Neuronal stem cell (in vitro differentiated cells): Measurements from ENCODE around the gene NRXN3.

ENCODE experiments used
- DNase-seq: peaks from one replicate; pipeline ENCODE4 v3.0.0-alpha.2; 2013; ENCODE audit warnings: low spot score
- H2AFZ ChIP-seq: one replicate; pipeline ENCODE4 v1.6.1; 2013; ENCODE audit warnings: mild to moderate bottlenecking, low read length, inconsistent platforms
- H2AK5ac ChIP-seq: 2 replicates; pipeline ENCODE4 v1.6.1; 2013; ENCODE audit warnings: low read depth, mild to moderate bottlenecking, inconsistent platforms, low read length, moderate library complexity, mixed read lengths
- H2BK120ac ChIP-seq: 2 replicates; pipeline ENCODE4 v1.6.1; 2013; ENCODE audit warnings: low read depth, mild to moderate bottlenecking, inconsistent platforms, low read length, moderate library complexity, mixed read lengths
- H2BK12ac ChIP-seq: one replicate; pipeline ENCODE4 v1.6.1; 2013; ENCODE audit warnings: low read length, inconsistent platforms
- H2BK15ac ChIP-seq: 2 replicates; pipeline ENCODE4 v1.6.1; 2013; ENCODE audit warnings: mild to moderate bottlenecking, low read length, inconsistent platforms, mixed read lengths
- H2BK5ac ChIP-seq: one replicate; pipeline ENCODE4 v1.6.1; 2013; ENCODE audit warnings: inconsistent platforms, mild to moderate bottlenecking, low read length, moderate library complexity
- H3K14ac ChIP-seq: one replicate; pipeline ENCODE4 v1.6.1; 2013; ENCODE audit warnings: low read length, inconsistent platforms
- H3K18ac ChIP-seq: 2 replicates; pipeline ENCODE4 v1.6.1; 2013; ENCODE audit warnings: low read length, inconsistent platforms
- H3K23ac ChIP-seq: 2 replicates; pipeline ENCODE4 v1.6.1; 2013; ENCODE audit warnings: low read depth, mild to moderate bottlenecking, mixed read lengths, low read length, inconsistent platforms; ENCODE audit not compliant: poor library complexity
- H3K27ac ChIP-seq: replicated peaks from 3 replicates; pipeline ENCODE4 v1.5.1; 2013; ENCODE audit warnings: low read length, inconsistent platforms
- H3K27me3 ChIP-seq, 3 experiments: 2 replicates each; pipeline ENCODE4 v1.6.1; 2013; ENCODE audit warnings: low read length in 3 of 3, mild to moderate bottlenecking in 2 of 3, inconsistent platforms in 1 of 3, low read depth in 1 of 3, mixed read lengths in 1 of 3, moderate library complexity in 1 of 3; ENCODE audit not compliant: control insufficient read depth in 3 of 3, insufficient read depth in 3 of 3
- H3K36me3 ChIP-seq, 2 donors: replicated peaks in 1 of 2; 2 replicates each; pipeline ENCODE4 v1.6.1; 2013; ENCODE audit warnings: low read length in 2 of 2; ENCODE audit not compliant: control insufficient read depth in 2 of 2, insufficient read depth in 2 of 2
- H3K4ac ChIP-seq: 2 replicates; pipeline ENCODE4 v1.6.1; 2013; ENCODE audit warnings: inconsistent platforms, mild to moderate bottlenecking, low read length, moderate library complexity
- H3K4me1 ChIP-seq, 2 donors: 1 replicate in 1 of 2; 2 replicates in 1 of 2; pipeline ENCODE4 v1.6.1; 2013; ENCODE audit warnings: low read length in 2 of 2, low read depth in 1 of 2; ENCODE audit not compliant: control insufficient read depth in 2 of 2, insufficient read depth in 1 of 2
- H3K4me2 ChIP-seq: one replicate; pipeline ENCODE4 v1.6.1; 2013; ENCODE audit warnings: mild to moderate bottlenecking, low read length, inconsistent platforms; ENCODE audit not compliant: insufficient read depth, poor library complexity, severe bottlenecking
- H3K4me3 ChIP-seq, 2 donors: 2 replicates each; pipeline ENCODE4 v1.5.1; 2013; ENCODE audit warnings: low read length in 2 of 2, mild to moderate bottlenecking in 2 of 2, inconsistent platforms in 1 of 2, moderate library complexity in 1 of 2
- H3K79me1 ChIP-seq: one replicate; pipeline ENCODE4 v1.6.1; 2013; ENCODE audit warnings: low read depth, mild to moderate bottlenecking, inconsistent platforms, low read length, moderate library complexity
- H3K9ac ChIP-seq: one replicate; pipeline ENCODE4 v1.6.1; 2013; ENCODE audit warnings: mild to moderate bottlenecking, low read depth, low read length, inconsistent platforms; ENCODE audit not compliant: poor library complexity
- H3K9me3 ChIP-seq, 2 donors: replicated peaks in 1 of 2; 2 replicates each; pipeline versions ENCODE3 to v1.6.1; 2013; ENCODE audit warnings: low read length in 2 of 2, mild to moderate bottlenecking in 2 of 2, inconsistent platforms in 1 of 2, low read depth in 1 of 2, mixed read lengths in 1 of 2, moderate library complexity in 1 of 2; ENCODE audit not compliant: control insufficient read depth in 2 of 2, insufficient read depth in 1 of 2
- H4K8ac ChIP-seq: one replicate; pipeline ENCODE4 v1.6.1; 2013; ENCODE audit warnings: low read depth, mild to moderate bottlenecking, inconsistent platforms, low read length, moderate library complexity
- H4K91ac ChIP-seq: one replicate; pipeline ENCODE4 v1.6.1; 2013; ENCODE audit warnings: low read length, low read depth, mild to moderate bottlenecking, inconsistent platforms; ENCODE audit not compliant: poor library complexity
- WGBS, 2 donors: extraction: QIAGEN DNeasy Blood & Tissue Kit; methylation state at CpG; one replicate each; pipeline ENCODE4 v1.1.7; 2013; ENCODE audit warnings: missing lambda C conversion rate in 2 of 2, mixed read lengths in 1 of 2; ENCODE audit not compliant: insufficient read length in 2 of 2, insufficient replicate concordance in 1 of 2; ENCODE audit errors: extremely low coverage in 2 of 2; 5-methylcytosine and 5-hydroxymethylcytosine counted together

The NRXN3 gene

DNA sequence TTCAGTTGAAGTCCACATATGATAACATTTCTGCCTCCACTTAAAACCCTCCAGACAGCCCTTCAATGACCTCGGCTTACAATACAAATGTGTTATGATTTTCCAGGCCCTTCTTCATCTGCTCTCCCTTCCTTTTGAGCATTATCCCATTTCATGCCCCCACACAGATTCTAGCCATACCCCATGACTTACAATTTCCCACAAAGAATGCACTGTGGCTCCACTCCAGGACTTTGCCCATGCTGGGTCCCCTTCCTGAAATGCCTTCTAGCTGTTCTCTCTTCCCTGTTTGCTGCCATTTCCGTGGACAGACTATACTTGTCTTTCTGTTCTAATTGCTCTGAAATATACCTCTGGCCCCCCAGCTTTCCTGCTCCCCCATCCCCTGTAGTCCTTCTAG, 1078.0 kb downstream of the NRXN3 start:
- no peaks in the 10 kb centered on the region for H3K36me3 ChIP-seq
- H3K14ac ChIP-seq: no peak overlapping the region
- no peak overlapping the region for H2BK15ac ChIP-seq
- H3K4me2 ChIP-seq: no peak overlapping the region
- H3K18ac ChIP-seq: no peak overlapping the region
- H3K4me3 ChIP-seq: no peak overlapping the region
- DNase-seq: no peak
- H3K27me3 ChIP-seq: no peaks in the 10 kb centered on the region
- no peaks in the 10 kb centered on the region for H3K79me1 ChIP-seq
- no peaks in the 10 kb centered on the region for H3K9me3 ChIP-seq
- no peak overlapping the region for H2AFZ ChIP-seq
- H3K9ac ChIP-seq: no peak overlapping the region
- H4K8ac ChIP-seq: no peak overlapping the region
- H3K27ac ChIP-seq: no peak overlapping the region
- no peak overlapping the region for H2BK120ac ChIP-seq
- WGBS, 2 donors: no CpG with 5 or more reads among the region's 2 CpGs
- H3K4ac ChIP-seq: peak overlapping the region; percentile 72
- no peak overlapping the region for H2BK12ac ChIP-seq
- H3K4me1 ChIP-seq: peaks cover 0 to 2% of the 10 kb centered on the region in 2 donors
- H3K23ac ChIP-seq: no peak overlapping the region
- no peak overlapping the region for H4K91ac ChIP-seq
- H2AK5ac ChIP-seq: no peak overlapping the region
- no peak overlapping the region for H2BK5ac ChIP-seq

DNA sequence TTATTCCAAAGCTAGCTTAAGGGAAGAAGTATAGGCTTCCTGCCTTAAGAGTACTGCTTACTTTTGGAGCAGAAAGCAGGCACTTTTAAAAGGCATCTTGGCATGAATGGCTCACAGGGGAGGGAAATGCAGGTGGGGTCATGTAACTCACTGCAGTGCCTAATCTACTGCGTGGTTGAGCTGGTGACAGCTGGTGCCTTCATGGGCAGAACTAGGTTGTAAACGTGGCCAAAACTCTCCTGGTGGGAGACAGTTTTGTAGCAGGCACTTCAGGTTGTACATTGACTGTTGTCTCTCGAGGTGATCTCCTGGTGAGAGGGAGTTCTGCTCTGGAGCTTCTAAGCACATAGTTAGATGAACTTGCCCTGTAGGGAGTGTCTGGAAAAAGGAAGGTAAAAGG, 1078.6 kb downstream of the NRXN3 start:
- Histone ChIP-seq H3K27me3 (no peaks in the 10 kb centered on the region), H2BK5ac (no peak overlapping the region), H3K23ac (no peak overlapping the region), H3K79me1 (no peaks in the 10 kb centered on the region), H3K36me3 (no peaks in the 10 kb centered on the region), H3K14ac (no peak overlapping the region), H2BK120ac (peak overlapping the region; percentile 7), H4K91ac (no peak overlapping the region), H2BK15ac (no peak overlapping the region), H3K4me1 (peaks cover 0 to 2% of the 10 kb centered on the region in 2 donors), H3K9ac (no peak overlapping the region), H2AFZ (no peak overlapping the region), H3K4me3 (no peak overlapping the region), H3K4me2 (no peak overlapping the region), H4K8ac (no peak overlapping the region), H3K18ac (peak overlapping the region; percentile 21), H2AK5ac (no peak overlapping the region), H3K9me3 (no peaks in the 10 kb centered on the region), H2BK12ac (no peak overlapping the region), H3K27ac (no peak overlapping the region), H3K4ac (no peak overlapping the region)
- no peak for DNase-seq
- no CpG with 5 or more reads among the region's 3 CpGs for WGBS, 2 donors

DNA sequence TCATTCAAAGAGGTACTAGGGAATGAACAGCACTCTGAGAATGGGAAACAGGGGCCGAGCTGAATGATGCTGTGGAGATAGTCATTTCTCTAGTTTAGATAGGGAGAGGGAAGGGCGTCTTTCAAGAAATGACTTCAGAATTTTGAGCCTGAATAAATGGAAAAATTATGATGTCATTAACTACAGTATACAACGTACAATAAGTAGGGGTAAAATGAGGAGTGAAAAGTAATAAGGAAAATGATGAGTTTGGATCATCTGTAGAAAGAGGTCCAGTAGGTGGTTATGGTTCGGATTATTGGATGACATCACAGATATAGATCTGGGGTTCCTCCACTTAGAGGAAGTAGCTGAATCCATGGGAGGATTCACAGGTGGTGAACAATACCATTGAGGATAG, 1081.1 kb downstream of the NRXN3 start:
- Histone ChIP-seq H2BK15ac (no peak overlapping the region), H3K9me3 (no peaks in the 10 kb centered on the region), H4K91ac (no peak overlapping the region), H2BK5ac (no peak overlapping the region), H3K4me1 (peaks cover 0 to 3% of the 10 kb centered on the region in 2 donors), H3K27me3 (no peaks in the 10 kb centered on the region), H3K4me3 (no peak overlapping the region), H3K79me1 (no peaks in the 10 kb centered on the region), H3K4me2 (no peak overlapping the region), H3K36me3 (no peaks in the 10 kb centered on the region), H2AFZ (no peak overlapping the region), H4K8ac (no peak overlapping the region), H3K14ac (no peak overlapping the region), H3K18ac (no peak overlapping the region), H3K4ac (no peak overlapping the region), H3K27ac (no peak overlapping the region), H3K23ac (no peak overlapping the region), H3K9ac (no peak overlapping the region), H2BK120ac (no peak overlapping the region), H2AK5ac (no peak overlapping the region), H2BK12ac (no peak overlapping the region)
- WGBS, 2 donors: 100% methylated on average over 2 of the region's 4 CpGs; no CpG with 5 or more reads in 1 of the 2 donors
- DNase-seq: no peak

DNA sequence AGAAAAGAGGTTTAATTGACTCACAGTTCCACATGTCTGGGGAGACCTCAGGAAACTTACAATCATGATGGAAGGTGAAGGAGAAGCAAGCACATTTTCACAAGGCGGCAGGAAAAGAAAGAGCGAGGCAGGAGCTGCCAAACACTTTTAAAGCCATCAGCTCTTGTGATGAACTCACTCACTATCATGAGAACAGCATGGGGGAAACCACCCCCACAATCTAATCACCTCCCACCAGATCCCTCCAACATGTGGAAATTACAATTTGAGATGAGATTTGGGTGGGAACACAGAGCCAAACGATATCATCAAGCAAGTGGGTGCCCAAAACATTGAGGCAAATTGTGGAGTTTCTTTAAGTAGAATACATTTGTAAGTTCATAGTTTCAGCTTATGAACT, 1083.4 kb downstream of the NRXN3 start:
- Histone ChIP-seq H2AFZ (no peak overlapping the region), H2BK12ac (no peak overlapping the region), H3K9me3 (no peaks in the 10 kb centered on the region), H3K4me2 (no peak overlapping the region), H4K91ac (no peak overlapping the region), H2BK5ac (no peak overlapping the region), H3K4me1 (peaks cover 0 to 3% of the 10 kb centered on the region in 2 donors), H3K4me3 (no peak overlapping the region), H3K4ac (no peak overlapping the region), H3K79me1 (no peaks in the 10 kb centered on the region), H2BK120ac (no peak overlapping the region), H3K14ac (no peak overlapping the region), H3K27ac (no peak overlapping the region), H3K23ac (no peak overlapping the region), H2BK15ac (no peak overlapping the region), H3K9ac (no peak overlapping the region), H2AK5ac (no peak overlapping the region), H3K36me3 (no peaks in the 10 kb centered on the region), H3K18ac (no peak overlapping the region), H4K8ac (no peak overlapping the region), H3K27me3 (no peaks in the 10 kb centered on the region)
- DNase-seq: no peak
- no CpG with 5 or more reads among the region's 3 CpGs for WGBS, 2 donors
